GM18502 (cell line): ENCODE results near the gene BLOC1S1.

ENCODE experiments used
- ATAC-seq: cut with Tn5 transposase; IDR thresholded peaks from one replicate; pipeline ENCODE4 v1.9.1; 2021; ENCODE audit warnings: mild to moderate bottlenecking; ENCODE audit not compliant: unreplicated experiment, poor library complexity

Gene BLOC1S1

DNA sequence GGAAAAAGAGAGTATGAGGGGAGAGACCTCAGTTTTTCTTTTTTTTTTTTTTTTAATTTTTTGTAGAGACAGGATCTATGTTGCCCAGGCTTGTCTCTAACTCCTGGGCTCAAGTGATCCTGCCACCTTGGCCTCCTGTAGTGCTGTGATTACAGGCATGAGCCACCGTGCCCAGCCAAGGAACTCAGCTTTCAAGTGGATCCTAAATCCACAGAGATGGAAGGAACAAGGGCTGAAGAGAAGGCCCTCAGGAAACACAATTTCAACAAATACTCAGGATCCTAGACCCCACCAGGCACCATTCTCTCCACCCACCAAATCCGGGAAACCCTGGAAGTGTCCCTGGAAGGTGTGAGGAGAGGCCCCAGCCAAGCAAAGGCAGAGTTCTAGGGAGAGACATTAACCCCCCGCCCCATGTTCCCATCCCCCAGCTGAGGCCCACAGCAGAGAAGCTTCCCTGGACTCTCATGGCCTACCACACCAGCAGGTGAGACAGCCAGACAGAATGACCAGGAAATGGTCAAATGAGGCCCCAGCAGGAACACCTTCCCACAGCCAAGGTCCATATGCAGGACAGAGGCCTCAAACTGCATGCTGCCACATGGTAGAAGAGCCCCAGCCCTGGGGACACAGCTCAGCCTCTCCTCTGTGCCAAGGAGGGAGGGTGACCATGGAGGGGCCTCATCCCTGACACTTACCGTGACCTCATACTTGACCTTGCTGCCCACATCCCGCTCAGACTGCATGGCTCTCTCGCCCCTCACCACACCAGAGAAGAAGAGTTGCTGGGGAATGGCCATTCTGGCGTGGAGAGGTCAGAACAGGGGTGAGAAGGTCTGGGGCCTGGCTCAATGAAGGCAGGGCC lies 22.3 kb upstream of the BLOC1S1 start:
- ATAC-seq, result no peak

DNA sequence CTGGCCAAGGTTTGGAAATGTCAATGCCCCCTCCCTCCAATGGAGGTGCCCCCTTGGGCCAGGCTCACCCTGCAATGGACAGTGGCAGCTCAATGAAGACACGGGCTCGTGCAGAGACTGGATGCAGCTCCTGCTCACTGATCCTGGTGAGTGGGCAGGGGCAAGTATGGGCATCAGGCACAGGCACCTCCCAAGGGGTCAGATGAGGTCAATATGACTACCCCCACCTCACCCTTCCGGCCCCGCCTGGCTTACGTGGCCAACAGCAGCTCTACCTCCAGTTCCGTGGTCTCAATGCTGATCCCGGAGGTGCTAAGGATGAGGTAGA lies 21.7 kb upstream of the BLOC1S1 start:
- ATAC-seq, result no peak

DNA sequence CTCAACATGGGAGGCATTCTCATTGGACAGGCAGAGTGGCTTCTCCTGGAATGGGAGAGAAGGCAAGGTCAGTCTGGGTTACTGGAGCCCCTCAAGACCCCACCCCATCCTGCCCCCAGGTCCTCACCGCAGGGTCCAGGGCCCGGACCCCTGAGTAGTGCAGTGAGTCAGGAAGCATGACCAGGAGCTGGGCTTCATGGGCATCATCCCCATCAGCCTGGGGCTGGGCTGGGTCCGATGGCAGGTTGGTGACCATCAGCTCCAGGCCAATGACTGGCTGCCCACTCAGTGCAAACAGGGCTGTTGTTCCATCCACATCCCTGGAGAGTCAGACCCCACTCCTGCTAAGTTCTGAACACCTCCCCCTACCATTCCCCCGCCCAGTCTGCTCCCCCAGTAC lies 21.2 kb upstream of the BLOC1S1 start:
- ATAC-seq, result no peak

DNA sequence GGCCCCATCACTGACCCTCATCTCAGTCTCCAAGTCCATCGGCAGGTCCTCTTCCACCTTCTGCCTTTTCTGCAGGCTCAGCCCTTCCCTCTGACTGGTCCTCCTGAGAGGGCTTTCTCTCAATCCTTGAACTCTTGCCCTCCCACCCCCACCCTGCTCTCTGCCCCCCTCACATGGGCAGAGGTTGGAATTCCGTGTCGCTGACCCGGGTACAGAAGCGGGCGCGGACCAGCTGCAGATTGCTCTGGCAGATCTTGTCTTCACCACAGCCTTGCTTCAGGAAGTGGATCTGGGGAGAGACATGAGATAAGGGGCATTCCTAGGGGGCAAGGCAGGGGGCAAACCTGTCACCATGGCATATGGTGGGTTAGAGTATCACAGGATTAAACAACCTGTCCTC lies 20.5 kb upstream of the BLOC1S1 start:
- ATAC-seq, result no peak

DNA sequence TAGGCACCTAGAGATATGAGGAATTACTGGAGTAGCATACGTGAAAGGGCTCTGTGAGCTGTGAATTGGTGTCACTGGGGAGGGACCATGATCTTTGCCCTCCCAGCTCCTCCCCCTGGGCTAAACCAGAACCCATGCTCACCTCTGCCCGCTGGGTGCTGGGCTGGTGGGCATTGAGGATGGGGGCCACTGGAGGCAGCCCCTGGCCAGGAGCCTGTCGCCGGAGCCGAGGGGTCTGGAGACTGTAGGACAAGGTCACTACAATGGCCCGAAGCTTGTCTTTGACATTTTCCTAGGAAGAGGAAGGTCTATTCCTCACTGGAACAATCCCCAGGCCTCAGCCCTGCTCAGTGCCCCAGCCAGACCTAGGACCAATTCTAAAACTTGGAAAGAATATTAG lies 19.7 kb upstream of the BLOC1S1 start:
- no peak for ATAC-seq

DNA sequence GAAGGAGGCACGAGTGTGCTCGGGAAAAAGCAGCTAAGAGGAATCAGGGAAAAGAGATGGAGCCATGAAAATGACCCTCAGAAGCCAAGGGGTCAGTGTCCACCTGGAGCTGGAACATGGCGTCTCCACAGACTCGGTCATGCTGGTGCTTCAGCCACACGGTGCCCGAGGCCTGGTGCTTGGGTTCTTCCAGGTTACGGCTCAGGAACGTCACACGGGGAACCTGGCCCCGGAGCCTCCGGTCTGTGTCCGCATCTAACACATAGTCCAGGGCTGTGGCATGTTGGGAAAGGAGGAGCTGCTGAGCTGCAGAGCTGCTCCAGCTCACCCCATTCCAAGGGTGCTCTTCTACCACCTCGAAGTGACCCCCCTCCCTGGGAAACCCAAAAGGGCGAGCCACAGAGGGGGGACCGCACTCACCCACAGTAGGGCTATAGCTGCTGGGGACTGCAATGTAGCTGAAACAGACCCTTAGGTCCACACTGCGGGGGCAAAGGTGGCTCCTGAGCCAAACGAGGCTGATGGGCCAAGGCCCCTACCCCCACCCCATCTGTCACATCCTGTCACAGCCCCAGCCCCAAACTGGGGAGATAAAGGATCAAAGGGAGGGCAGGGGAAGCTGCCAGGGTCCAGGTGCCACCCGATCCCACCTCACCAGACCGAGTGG lies 18.9 kb upstream of the BLOC1S1 start:
- no peak for ATAC-seq

DNA sequence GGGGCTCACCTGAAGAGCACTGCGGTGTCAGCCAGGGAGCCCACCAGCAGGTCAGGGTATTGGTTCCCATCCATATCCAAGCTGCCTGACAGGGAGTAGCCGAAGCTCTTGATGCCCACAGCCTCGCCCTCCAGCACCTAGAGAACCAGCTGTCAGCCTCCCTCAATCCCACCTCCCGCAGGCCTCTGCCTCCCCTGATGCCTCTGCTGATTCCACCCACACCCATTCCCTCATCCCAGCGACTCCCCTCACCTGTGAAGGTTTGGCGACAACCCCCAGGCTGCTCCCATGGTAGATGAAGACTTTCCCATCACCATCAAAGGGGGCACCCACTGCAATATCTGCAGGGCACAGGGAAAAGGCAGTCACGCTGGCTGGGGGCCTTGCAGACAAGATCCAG lies 18.2 kb upstream of the BLOC1S1 start:
- no peak for ATAC-seq

DNA sequence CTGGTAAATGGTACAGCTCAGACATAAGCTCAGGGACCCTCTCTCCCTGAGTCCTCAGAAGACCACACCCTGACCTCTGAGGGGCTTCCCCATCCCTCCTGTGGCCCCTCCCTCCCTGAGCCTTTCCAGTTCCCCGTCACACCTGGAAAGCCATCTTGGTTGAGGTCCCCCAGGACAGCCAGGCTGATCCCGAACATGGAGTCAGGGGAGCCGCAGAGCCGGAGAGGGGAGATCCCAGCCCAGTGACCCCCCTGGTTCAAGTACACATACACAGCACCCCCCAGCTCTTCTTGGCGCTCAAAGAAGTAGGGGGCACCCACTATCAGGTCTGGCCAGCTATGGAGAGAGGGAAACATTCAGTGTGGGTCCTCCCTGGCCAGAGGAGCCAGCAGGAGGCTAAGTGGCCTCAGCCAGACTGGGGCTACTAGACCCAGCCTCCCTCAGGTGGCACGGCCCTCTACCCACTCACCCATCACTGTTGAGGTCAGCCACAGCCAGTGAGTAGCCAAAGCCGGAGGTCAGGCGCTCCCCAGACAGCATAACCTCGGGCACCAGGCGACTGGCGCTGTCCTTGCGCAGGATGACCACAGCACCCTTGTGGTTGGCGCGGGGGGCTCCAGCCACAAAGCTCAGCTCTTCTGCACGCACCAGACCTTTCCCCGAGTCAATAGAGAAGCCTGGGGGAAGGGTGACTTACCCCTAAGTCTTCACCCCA lies 17.4 kb upstream of the BLOC1S1 start:
- no peak for ATAC-seq

DNA sequence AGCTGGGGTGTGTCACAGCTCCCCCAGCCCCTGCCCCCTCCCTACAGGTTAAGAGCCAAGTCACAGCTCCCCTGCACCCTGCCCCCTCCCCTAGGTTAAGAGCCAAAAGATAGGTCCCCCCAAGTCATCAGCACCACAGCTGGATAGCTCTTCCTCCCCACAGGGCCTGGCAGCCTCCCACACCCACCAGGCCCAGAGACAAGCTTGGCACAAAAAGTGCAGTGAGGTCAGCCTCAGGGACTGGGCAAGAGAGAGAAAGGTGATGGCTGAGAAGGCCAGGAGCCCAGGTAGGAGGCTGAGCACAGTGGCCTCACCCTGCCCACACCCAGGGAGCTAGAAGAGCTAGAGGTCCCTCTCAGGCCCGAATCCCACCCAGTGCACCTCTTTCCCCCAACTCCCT lies 16.9 kb upstream of the BLOC1S1 start:
- ATAC-seq, result no peak

DNA sequence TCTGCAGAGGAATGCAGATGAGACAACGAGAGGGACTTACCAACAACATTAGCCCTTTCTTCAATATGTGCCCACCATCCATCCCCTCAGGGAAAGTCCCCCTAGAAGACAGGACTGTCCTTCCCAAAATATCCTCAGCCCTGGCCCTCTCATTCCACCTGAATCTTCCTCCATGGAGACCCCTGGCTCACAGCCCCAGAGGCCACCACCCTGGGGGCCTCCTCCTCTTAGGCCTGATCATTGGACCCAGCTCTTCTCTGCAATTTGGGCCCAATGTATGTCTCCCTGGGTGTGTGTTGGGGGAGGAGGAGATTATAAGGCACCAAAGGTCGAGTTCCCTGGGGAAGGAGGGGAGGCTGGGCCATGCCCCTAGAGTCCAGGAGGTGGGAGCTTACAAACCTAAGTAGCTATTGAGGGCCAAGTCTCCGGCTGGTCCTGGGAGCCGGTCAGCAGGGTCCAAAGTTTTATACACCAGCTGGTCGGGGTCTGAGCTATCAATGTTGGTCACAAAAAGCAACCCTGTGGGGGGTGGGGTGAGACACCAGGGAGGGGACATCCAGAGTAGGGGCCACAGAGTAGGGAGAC lies 16.3 kb upstream of the BLOC1S1 start:
- ATAC-seq, result no peak

DNA sequence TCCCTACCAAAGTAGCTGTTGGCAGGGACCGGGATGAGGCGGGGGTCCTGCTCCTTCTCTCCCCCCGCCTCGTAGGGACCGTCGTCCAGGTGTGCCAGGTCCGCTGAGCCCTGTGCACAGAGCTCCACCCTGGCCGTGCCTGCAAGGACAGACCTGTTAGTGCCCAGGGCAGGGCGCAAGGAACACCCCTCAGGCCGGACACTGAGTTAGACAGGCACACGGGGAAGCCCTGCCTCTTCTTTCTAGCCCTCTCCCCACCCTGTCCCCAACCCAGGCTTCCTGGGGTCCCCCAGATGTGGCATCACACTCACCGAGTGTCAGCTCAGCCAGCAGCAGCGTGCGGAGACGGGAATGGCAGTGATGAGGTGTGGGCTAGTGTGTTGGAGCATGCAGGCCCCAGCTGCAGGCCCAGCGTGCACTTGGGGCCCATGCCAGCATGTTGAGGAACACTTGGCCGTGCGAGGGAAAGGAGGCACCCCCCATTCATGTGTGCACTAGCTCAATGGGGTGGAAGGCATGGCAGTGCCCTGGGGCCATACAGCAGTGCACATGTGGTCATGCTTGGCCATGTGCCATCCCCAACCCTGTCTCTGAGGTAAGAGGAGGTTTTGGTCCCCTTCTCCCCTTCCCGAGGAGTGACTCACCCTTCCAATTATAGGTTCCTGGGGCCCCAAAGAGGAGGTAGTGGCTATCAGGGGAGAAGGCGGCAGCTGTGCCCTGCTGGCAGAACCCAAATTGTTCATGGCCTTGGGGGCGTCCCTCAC lies 15.4 kb upstream of the BLOC1S1 start:
- ATAC-seq, result no peak

DNA sequence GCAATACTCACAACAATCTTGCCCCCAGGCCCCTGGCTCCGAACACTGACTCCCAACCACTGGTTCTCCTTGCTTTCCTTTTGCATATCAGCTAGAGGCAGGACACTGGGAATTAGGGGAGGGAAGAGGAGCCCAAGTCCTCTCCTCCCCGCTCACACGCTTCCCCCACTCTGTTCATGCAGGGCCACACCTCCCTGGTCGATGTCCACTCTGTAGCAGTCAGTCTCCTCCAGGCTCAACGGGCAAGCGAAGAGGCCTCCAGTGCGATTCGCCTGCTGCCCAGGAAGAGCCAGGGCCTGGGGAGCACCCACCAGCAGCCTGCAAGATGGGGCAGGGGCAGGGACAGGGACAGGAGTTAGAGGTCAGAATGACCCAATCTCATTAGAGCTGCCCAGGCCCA lies 13.0 kb upstream of the BLOC1S1 start:
- no peak for ATAC-seq

DNA sequence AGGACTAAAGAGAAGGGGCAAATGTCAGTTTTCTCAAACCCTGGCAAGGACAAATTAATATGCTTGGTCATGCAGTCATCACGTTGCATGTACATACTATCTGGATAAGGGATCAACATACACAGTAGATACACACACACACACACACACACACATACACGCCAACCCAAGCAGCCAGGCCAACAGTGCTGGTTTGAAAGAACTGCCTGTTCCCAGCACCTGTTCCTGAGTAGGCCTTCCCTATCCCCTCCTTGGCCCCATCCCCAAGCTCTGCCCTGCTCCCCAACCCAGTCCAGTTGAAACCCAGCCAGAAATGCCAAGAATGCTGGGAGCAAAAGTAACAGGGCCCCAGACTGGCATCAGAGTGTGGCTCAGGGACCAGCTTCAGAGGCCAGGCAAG lies 12.6 kb upstream of the BLOC1S1 start:
- ATAC-seq, result no peak

DNA sequence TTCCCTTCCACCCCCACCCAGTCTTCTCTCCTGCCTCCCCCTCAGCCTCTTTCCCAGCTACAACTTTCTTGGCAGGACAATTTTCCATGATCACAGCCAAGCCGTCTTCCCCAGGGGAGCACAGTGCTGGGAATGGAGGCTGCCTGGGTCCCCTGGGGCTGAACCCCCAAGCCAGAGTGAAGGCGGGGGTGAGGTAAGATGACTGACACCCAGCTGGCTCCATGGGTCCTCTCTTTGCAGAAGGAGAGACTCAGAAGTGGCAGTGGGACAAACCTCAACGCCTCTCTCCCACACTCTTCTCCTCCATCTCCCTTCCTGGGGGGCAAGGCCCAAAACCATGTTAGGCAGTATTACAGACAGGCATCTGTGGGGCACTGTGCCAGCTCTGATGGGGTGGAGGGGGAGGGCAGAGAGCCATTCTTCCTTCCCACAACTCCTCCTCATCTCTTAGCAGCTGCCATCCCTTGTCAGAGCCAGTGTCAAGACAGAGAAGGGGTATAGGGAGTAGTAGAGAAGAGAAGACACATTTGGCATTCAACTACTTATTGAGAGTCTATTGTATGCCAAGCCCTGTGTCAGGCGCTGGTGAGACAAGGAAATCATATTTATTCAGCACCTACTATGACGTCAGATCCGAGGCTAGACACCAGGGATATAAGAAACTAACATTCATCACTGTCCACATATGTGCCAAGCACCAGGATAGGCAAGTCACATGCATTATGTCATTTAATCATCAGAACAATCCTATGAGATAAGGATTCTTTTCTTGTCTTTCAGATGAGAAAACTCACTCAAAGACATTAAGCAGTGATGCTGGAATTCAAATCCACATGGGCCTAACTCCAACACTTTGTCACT lies 11.7 kb upstream of the BLOC1S1 start:
- no peak for ATAC-seq

DNA sequence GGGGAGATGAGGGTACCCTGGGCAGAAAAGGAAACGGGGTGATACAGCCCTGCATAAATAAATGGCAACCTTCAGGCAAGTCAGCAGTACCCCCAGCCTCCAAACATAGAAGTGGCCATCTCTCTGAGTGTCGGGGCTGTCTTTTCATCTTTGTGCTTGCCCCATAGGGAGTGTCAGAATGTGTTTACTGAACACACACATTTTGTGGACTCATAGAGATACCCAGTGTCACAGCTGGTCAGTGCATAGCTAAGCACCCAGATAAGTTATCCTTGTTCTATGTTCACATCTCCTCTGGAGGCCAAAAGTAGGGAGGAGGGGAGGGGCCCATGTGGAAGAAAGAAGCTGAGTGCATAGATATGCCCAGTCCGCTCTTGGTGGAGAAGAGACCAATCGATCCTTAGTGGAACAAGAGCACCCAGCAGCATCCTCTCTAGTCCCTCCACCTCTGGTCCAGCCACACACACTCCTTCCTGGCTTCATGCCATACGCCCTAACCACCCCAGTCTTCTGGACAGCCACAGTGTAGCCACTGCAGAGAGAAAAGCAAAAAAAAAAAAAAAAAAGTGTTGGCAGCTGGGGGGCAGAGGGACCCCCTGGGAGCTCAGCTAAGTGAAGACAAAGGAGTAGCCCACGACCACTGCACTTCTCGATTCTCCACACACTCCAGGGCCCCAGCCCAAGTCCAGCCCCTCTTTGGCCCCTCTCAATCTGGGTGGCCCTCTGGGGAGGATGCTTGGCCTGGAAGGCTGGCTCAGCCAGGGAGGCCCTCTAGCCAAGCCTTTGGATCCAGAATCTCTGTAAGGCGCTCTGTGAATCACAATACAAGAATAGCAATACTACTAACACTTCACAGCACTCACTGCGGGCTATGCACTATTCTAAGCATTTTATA lies 10.8 kb upstream of the BLOC1S1 start:
- ATAC-seq, result no peak

DNA sequence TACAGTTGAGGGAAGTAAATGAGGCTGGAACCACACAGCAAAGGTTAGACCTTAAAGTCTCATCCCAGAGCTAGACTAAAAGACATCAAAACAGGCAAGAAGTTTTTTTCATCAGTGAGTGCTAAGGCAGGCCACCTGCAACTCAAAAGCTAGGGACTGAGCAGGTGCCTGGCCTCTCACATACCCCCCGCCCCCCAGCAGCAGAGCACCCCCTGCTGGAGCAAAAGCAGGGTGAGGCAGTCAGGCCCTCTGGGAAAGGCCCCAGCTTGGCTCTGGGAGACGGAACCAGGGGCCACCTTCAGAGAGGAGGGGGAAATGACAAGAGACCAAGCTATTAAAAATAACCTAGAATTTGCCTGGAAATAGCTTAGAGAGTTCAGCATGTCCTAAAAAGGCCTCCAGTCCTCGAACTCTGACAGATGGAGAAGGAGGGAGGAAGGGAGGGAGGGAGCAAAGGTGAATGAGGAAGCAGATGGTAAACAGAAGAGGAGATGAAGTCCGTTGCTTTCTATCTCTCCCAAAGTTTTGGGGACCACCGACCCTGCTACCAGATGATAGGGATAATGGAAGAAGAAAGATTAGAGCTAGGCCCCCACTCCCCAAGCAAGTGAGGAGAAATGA lies 10.0 kb upstream of the BLOC1S1 start:
- no peak for ATAC-seq

DNA sequence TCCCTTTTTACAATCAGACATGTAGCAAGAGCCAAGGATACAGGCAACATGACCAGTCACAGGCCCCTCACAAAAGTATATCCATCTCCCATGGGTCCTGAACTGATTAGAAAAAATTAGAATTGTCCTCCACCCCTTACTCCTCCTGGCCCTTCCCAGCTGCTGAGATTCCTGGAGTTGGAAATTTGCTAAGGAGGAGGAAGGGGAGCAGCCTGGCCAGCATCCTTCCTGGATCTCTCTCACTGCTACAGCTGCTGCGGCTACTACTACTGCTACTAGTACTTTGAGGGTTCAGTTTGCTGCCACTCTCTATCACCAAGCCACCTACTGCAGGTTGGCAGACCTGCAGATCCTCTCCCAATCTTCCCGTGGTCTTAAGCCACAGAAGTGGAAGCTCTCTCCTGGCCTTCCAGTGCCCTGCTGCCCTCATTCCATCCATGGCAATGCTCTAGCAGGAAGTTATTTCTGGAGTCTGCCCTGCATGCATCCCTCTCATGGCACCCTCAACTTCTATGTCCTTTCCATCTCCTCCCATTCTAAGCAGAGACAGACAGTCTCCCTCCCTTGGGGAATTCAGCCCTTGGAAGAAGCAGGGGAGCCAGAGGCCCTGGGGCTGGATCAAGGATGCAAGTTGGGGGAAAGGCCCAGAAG lies 9.2 kb upstream of the BLOC1S1 start:
- ATAC-seq, result no peak
